ENCODE measurements around the gene TRAM2. TPM values are rescaled to one million over a fixed set of nuclear protein-coding genes. Genes with fewer than 3 reads are reported as not detected.

The TRAM2 gene, protein sequence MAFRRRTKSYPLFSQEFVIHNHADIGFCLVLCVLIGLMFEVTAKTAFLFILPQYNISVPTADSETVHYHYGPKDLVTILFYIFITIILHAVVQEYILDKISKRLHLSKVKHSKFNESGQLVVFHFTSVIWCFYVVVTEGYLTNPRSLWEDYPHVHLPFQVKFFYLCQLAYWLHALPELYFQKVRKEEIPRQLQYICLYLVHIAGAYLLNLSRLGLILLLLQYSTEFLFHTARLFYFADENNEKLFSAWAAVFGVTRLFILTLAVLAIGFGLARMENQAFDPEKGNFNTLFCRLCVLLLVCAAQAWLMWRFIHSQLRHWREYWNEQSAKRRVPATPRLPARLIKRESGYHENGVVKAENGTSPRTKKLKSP
- total RNA-seq, result 10 to 100 TPM; 21.1 to 26.1 TPM
- polyA plus RNA-seq (ENCODE audit: insufficient read depth, low read depth, low replicate concordance), result 34.7 TPM
- long read RNA-seq, donor 1, full-length matches to known transcripts, result 5 of 5 reads
- long read RNA-seq, donor 1, partial matches to known transcripts, result 0 of 5 reads
- long read RNA-seq, donor 1, other reads (novel, unspliced or antisense), result 0 of 5 reads
- long read RNA-seq, donor 2, result 0 reads

DNA sequence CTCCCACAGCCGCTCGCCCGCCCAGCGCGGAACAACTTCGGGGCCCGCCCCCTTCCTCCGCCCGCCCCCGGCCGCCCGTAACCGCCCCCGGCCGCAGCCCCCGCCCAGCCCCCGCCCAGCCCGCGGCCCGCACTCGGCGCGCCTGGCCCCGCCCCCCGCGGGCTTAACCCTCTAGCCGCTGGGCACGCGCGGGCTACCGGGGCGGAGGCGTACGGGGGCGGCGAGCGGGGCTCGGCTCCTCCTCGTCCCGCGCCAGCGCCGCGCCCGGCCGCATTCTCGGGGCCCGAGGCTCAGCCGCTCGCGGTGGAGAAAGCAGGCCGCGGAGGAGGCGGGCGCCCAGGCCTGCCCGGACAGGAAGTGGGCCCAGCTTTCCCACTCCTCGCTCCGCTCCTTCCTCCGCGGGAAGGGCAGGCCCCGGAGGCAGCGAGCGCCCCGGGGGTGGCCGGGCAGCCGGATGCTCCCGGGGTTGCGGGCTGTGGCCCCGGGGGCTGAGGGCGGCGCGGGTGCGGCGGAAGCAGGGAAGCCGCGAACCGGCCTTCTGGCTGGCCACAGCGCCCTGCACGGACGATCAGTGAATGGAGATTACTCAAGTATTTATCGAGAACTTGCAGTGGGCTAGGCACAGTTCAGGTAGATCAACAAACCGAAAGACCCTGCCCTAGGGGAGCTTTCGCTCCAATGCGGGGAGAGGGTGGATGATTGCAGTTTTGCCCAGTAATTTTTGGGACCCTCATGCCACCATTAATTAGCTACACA, at the start of gene TRAM2:
Gene TRAM2, minus strand, starts transcription at position 39 of the 756 bp plus-strand sequence. CDS start 145 bp downstream, outside the sequence.
- Histone ChIP-seq H3K27me3 (no peaks in the 10 kb centered on the region), H3K4me1 (peaks cover 35% of the 10 kb centered on the region), H3K9me3 (no peaks in the 10 kb centered on the region), H3K36me3 (ENCODE audit: low read depth, missing control alignments) (no peaks in the 10 kb centered on the region), H3K4me3 (peak within 1 kb of the TSS; percentile 87 to 92), H3K27ac (peak within 1 kb of the TSS; percentile 89 to 99)
- DNase-seq, result peak; percentile 84
- intact Hi-C loops (cut with DNase I; ENCODE audit: low total_unique reads), result loop anchor here (10.0 kb wide), 2 partner anchors 62 to 152 kb away; partner anchors contain the start of gene EFHC1
- WGBS, 2 donors, result 0 to 1% methylated on average over 4 to 30 of the region's 84 CpGs
- no peak for TF ChIP-seq POLR2A (IDR thresholded peaks at IDR 0.05)
- TF ChIP-seq, protein P1, sequence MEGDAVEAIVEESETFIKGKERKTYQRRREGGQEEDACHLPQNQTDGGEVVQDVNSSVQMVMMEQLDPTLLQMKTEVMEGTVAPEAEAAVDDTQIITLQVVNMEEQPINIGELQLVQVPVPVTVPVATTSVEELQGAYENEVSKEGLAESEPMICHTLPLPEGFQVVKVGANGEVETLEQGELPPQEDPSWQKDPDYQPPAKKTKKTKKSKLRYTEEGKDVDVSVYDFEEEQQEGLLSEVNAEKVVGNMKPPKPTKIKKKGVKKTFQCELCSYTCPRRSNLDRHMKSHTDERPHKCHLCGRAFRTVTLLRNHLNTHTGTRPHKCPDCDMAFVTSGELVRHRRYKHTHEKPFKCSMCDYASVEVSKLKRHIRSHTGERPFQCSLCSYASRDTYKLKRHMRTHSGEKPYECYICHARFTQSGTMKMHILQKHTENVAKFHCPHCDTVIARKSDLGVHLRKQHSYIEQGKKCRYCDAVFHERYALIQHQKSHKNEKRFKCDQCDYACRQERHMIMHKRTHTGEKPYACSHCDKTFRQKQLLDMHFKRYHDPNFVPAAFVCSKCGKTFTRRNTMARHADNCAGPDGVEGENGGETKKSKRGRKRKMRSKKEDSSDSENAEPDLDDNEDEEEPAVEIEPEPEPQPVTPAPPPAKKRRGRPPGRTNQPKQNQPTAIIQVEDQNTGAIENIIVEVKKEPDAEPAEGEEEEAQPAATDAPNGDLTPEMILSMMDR (IDR thresholded peaks at IDR 0.05), result no peak

DNA sequence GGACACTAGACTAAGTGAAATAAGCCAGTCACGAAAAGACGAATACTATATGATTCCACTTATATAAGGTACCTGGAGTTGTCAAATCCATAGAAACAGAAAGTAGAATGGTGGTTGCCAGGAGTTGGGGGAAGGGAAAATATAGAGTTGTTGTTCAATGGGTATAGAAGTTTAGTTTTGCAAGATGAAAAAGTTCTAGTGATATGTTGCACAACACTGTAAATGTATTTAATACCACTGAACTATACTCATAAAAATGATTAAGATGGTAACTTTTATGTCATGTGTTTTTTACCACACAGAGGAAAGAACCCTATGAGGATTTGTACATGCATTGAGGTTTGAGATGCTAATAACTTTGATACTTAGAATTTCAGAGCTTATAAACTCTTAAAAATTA, 46.0 kb upstream of the TRAM2 start:
- no peaks in the 10 kb centered on the region for H3K27me3 ChIP-seq
- no peaks in the 10 kb centered on the region for H3K36me3 ChIP-seq (ENCODE audit: low read depth, missing control alignments)
- no peak overlapping the region for H3K27ac ChIP-seq
- H3K4me1 ChIP-seq, result no peaks in the 10 kb centered on the region
- no peak for DNase-seq
- H3K4me3 ChIP-seq, result no peak overlapping the region
- 91 to 95% methylated on average over 2 of the region's 2 CpGs for WGBS, 2 donors
- intact Hi-C loops (cut with DNase I; ENCODE audit: low total_unique reads), result no loop called here
- no peaks in the 10 kb centered on the region for H3K9me3 ChIP-seq
- TF ChIP-seq POLR2A (IDR thresholded peaks at IDR 0.05), result no peak

GRCh38 chr6:52621631-52622030, 44.8 kb upstream of the TRAM2 start:
- intact Hi-C loops (cut with DNase I; ENCODE audit: low total_unique reads), result no loop called here
- TF ChIP-seq, protein P1 (IDR thresholded peaks at IDR 0.05), result no peak
- no peak for TF ChIP-seq POLR2A (IDR thresholded peaks at IDR 0.05)
- Histone ChIP-seq H3K4me3 (no peak overlapping the region), H3K36me3 (ENCODE audit: low read depth, missing control alignments) (no peaks in the 10 kb centered on the region), H3K4me1 (no peaks in the 10 kb centered on the region), H3K9me3 (no peaks in the 10 kb centered on the region), H3K27ac (no peak overlapping the region), H3K27me3 (no peaks in the 10 kb centered on the region)
- no peak for DNase-seq
- 58 to 91% methylated on average over 1 of the region's 1 CpG for WGBS, 2 donors

- Histone ChIP-seq H3K4me1 (no peaks in the 10 kb centered on the region), H3K27ac (no peak overlapping the region), H3K4me3 (no peak overlapping the region), H3K36me3 (ENCODE audit: low read depth, missing control alignments) (no peaks in the 10 kb centered on the region), H3K9me3 (no peaks in the 10 kb centered on the region), H3K27me3 (no peaks in the 10 kb centered on the region)
- no peak for TF ChIP-seq POLR2A (IDR thresholded peaks at IDR 0.05)
- TF ChIP-seq, protein P1 (IDR thresholded peaks at IDR 0.05), result no peak
- intact Hi-C loops (cut with DNase I; ENCODE audit: low total_unique reads), result no loop called here
- DNase-seq, result no peak
These were observed 44.0 kb upstream of the TRAM2 start for GRCh38 chr6:52620906-52621190.

Data from testis (tissue), 5 donors.